Embryonic facial prominence (tissue), 1 donor: Measurements from ENCODE around the gene GARNL3.

Experiments used
- DNase-seq: peaks from one replicate; pipeline ENCODE4 v3.0.0-alpha.2; 2016; ENCODE audit errors: extremely low spot score

The GARNL3 gene

GRCh38 chr9:127386981-127387380 lies 122.4 kb downstream of the GARNL3 start:
- no peak for DNase-seq

GRCh38 chr9:127388037-127388855 lies 123.7 kb downstream of the GARNL3 start:
- DNase-seq = peak; percentile 69

GRCh38 chr9:127388856-127389238 lies 124.3 kb downstream of the GARNL3 start:
- no peak for DNase-seq

GRCh38 chr9:127389381-127390247 lies 125.0 kb downstream of the GARNL3 start:
- DNase-seq = no peak

- DNase-seq = no peak
Observed at GRCh38 chr9:127390248-127390545, 125.6 kb downstream of the GARNL3 start.

- no peak for DNase-seq
Observed at GRCh38 chr9:127390563-127390962, 126.0 kb downstream of the GARNL3 start.

GRCh38 chr9:127392166-127392565 lies 127.6 kb downstream of the GARNL3 start:
- DNase-seq = no peak

GRCh38 chr9:127392976-127393375 lies 128.4 kb downstream of the GARNL3 start:
- no peak for DNase-seq

GRCh38 chr9:127393645-127394044 lies 129.1 kb downstream of the GARNL3 start:
- no peak for DNase-seq

GRCh38 chr9:127395497-127396252 lies 131.1 kb downstream of the GARNL3 start:
- DNase-seq = no peak

- no peak for DNase-seq
Observed at GRCh38 chr9:127396253-127396807, 131.8 kb downstream of the GARNL3 start.

GRCh38 chr9:127396808-127397645 lies 132.5 kb downstream of the GARNL3 start, which contains the start of gene SLC2A8:
TSS of gene SLC2A8 (plus strand) at chr9:127397169. CDS start at chr9:127397231, 62 bp downstream.
- peak; percentile 99 for DNase-seq

GRCh38 chr9:127397646-127398274 lies 133.2 kb downstream of the GARNL3 start:
- no peak for DNase-seq

GRCh38 chr9:127398275-127398647 lies 133.7 kb downstream of the GARNL3 start:
- no peak for DNase-seq

GRCh38 chr9:127398715-127399400 lies 134.3 kb downstream of the GARNL3 start:
- no peak for DNase-seq

GRCh38 chr9:127399736-127400269 lies 135.2 kb downstream of the GARNL3 start:
- no peak for DNase-seq

- DNase-seq = no peak
Observed at GRCh38 chr9:127402401-127403090, 138.0 kb downstream of the GARNL3 start.

GRCh38 chr9:127403507-127404192 lies 139.1 kb downstream of the GARNL3 start:
- DNase-seq = no peak
